Bronchial epithelial cell (primary cell): ENCODE measurements around the gene PLD3. TPM values are rescaled to one million over a fixed set of nuclear protein-coding genes. Genes with fewer than 3 reads are reported as not detected.
"Not testable (repeated sequence)": the region's sequence is repeated elsewhere in the genome, so short reads cannot be mapped to it uniquely, and the experiment has no call there.

Source experiments
- DNase-seq: peaks from one replicate; pipeline ENCODE4 v3.0.0-alpha.2; 2010; ENCODE audit warnings: low read depth
- FAIRE-seq: peaks from 2 replicates; lab custom pipeline; 2011; peaks lifted over from hg19 to GRCh38; lab: Jason Lieb, UNC
- H3K27me3 ChIP-seq: 2 replicates; pipeline ENCODE4 v1.5.1; 2011; ENCODE audit warnings: low read length; ENCODE audit not compliant: control insufficient read depth, insufficient read depth
- H3K36me3 ChIP-seq: 2 replicates; pipeline ENCODE4 v1.5.1; 2011; ENCODE audit warnings: low read length; ENCODE audit not compliant: control insufficient read depth, insufficient read depth
- H3K4me3 ChIP-seq: 2 replicates; pipeline ENCODE4 v1.5.1; 2011; ENCODE audit warnings: mild to moderate bottlenecking, low read depth, low read length, control low read depth
- total RNA-seq: library from RNA; depleted of rRNA; stranded (reverse); fragments of >200 nt; gene quantifications from 2 replicates; pipeline ENCODE4 v1.2.1, GENCODE V29; 2014
- TF ChIP-seq, protein P1 (sequence below): IDR thresholded peaks from 2 replicates; pipeline ENCODE4 v1.5.1; 2011; ENCODE audit warnings: mild to moderate bottlenecking, moderate library complexity, low read length, control low read depth, inconsistent platforms; ENCODE audit not compliant: insufficient read depth, severe bottlenecking

The PLD3 gene
- total RNA-seq, 1 donor from 2014 or later: 162 TPM

DNA sequence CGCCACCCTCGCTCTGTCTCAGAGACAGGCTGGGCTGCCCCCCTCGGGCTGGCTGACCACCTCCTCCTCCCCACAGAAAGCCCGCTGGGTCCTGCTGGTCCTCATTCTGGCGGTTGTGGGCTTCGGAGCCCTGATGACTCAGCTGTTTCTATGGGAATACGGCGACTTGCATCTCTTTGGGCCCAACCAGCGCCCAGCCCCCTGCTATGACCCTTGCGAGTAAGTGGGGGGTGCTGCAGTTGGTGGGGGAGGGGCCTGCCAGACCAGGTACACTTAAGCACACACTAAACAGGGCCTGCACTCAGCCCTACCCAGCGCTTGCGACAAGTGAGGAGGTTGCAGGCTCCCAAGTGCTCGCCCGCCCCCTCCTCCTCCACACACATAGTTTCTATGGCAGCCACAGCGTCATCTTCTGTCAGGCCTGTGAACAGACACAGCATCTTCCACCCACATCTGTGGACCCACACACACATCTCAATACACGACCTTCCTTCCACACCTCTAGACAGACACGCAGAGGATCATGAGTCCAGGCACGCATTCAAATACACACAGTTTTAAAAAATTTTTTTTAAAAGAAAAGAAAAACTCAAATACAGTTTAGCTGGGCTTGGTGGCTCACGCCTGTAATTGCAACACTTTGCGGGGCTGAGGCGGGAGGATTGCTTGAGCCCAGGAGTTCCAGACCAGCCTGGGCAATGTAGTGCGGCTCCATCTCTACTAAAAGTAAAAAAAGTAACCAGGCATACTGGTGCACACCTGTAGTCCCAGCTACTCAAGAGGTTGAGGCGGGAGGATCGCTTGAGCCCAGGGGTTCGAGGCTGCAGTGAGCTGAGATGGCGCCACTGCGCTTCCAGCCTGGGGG, 18.4 kb downstream of the PLD3 start:
- Histone ChIP-seq H3K27me3 (no peaks in the 10 kb centered on the region), H3K4me3 (no peak overlapping the region), H3K36me3 (peaks cover 24% of the 10 kb centered on the region)
- TF ChIP-seq, protein P1, sequence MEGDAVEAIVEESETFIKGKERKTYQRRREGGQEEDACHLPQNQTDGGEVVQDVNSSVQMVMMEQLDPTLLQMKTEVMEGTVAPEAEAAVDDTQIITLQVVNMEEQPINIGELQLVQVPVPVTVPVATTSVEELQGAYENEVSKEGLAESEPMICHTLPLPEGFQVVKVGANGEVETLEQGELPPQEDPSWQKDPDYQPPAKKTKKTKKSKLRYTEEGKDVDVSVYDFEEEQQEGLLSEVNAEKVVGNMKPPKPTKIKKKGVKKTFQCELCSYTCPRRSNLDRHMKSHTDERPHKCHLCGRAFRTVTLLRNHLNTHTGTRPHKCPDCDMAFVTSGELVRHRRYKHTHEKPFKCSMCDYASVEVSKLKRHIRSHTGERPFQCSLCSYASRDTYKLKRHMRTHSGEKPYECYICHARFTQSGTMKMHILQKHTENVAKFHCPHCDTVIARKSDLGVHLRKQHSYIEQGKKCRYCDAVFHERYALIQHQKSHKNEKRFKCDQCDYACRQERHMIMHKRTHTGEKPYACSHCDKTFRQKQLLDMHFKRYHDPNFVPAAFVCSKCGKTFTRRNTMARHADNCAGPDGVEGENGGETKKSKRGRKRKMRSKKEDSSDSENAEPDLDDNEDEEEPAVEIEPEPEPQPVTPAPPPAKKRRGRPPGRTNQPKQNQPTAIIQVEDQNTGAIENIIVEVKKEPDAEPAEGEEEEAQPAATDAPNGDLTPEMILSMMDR: no peak
- DNase-seq (no peak), FAIRE-seq (no peak)

DNA sequence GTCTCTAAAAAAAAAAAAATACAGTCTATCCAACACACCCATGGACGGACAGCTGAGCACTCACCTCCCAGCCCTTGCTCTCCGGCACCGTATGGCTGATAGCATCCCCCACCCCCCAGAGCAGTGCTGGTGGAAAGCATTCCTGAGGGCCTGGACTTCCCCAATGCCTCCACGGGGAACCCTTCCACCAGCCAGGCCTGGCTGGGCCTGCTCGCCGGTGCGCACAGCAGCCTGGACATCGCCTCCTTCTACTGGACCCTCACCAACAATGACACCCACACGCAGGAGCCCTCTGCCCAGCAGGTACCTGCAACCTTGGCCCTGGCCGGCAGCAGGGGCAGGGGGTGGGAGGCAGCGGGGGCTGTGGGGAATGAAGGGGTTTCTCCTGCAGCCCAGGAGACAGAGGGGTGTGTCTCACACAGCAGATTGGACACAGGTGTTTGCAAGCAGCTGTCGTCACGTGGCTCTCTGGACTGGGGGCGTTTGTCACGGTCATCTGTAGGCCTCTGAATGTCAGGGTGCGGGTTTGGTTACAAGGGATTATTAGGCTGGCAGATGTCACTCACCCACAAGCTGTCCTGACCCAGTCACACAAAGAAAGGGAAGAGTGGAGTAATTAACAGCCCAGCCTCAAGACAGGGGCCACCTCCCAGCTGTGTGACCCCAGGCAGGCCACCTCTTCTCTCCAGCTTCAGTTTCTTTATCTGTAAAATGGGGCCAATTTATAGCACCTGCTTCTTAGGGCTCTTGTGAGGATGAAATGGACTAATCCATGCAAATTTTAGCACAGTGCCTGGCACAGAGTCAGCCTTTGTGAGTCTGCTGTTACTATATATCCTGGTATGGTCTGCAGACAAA, 19.3 kb downstream of the PLD3 start:
- no peak for DNase-seq
- Histone ChIP-seq H3K27me3 (no peaks in the 10 kb centered on the region), H3K4me3 (no peak overlapping the region), H3K36me3 (peaks cover 23% of the 10 kb centered on the region)
- TF ChIP-seq, protein P1: no peak
- no peak for FAIRE-seq

DNA sequence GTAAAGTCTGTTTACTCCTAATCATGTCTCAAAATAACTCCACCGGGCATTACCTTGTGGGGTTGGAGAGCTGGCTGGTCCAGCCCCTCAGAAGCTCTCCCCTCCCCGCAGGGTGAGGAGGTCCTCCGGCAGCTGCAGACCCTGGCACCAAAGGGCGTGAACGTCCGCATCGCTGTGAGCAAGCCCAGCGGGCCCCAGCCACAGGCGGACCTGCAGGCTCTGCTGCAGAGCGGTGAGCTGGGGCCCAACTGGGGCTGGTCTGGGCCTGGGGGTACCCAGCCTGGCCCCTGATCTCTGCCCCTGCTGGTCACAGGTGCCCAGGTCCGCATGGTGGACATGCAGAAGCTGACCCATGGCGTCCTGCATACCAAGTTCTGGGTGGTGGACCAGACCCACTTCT, 21.3 kb downstream of the PLD3 start:
- FAIRE-seq (no peak), DNase-seq (no peak)
- TF ChIP-seq, protein P1: no peak
- Histone ChIP-seq H3K27me3 (no peaks in the 10 kb centered on the region), H3K4me3 (no peak overlapping the region), H3K36me3 (peaks cover 30% of the 10 kb centered on the region)

DNA sequence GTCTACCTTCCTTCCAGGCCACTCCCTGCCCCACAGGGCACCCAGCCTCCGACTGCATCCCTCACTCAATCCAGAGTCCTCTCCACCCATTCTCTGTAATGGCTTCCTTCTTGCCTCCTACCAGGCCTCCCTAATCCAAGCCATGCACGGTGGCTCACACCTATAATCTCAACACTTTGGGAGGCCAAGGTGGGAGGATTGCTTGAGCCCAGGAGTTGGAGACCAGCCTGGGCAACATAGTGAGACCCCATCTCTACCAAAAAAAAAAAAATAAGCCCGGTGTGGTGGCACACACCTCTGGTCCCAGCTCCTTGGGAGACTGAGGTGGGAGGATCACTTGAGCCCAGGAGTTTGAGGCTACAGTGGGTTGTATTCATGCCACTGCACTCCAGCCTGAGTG, 21.8 kb downstream of the PLD3 start:
- peaks cover 30% of the 10 kb centered on the region for H3K36me3 ChIP-seq
- H3K27me3 ChIP-seq, DNase-seq, H3K4me3 ChIP-seq, FAIRE-seq: not testable (repeated sequence)

DNA sequence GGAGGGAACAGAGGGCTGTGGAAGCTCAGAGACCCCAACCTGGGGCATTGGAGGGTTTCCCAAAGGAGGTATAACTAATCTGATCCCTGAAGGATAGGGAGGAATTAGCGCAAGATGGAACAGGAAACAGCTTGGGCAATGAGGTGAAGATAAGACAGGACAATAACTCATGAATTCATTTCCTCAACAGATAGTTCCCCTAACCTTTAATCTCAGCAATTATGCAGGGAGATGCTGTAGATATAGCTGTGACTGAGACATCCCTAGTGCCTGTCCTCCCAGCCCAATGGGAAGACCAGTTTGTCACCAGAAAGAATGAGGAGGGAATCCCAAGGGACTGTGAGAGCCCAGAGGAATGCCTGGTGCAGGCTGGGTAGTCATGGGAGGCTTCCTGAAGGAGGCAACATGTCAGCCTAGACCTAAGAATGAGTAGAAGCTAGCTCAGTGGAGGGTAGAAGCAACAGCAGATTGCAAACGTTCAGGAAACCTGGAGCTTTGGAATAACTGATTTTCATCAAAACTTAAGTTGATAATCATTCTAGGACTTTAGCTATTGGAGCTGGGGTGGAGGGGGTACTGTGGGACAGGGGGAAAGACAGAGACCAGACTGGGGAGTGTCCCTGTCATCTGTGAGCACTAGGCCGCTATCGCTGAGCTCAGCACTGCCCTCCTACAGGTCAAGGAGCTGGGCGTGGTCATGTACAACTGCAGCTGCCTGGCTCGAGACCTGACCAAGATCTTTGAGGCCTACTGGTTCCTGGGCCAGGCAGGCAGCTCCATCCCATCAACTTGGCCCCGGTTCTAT, 22.7 kb downstream of the PLD3 start:
- H3K27me3 ChIP-seq: no peaks in the 10 kb centered on the region
- FAIRE-seq (peak; percentile 76), DNase-seq (no peak)
- no peak overlapping the region for H3K4me3 ChIP-seq
- H3K36me3 ChIP-seq: peaks cover 29% of the 10 kb centered on the region
- TF ChIP-seq, protein P1: no peak
